A673 (cell line): ENCODE results near the gene KCNK16. TPM values are rescaled to one million over a fixed set of nuclear protein-coding genes. Genes with fewer than 3 reads are reported as not detected.

Experiments
- BruUV-seq: library from RNA; stranded (reverse); fragments of 400-500 nt; replicated peaks from 2 replicates; lab custom pipeline; 2021; lab: Mats Ljungman, UMichigan
- CTCF ChIA-PET: fragments of 300-600 bp; sonication (Branson Sonifier 250); formaldehyde crosslinking; loops from one replicate; lab custom pipeline; 2022; ENCODE audit warnings: antibody characterized with exemption; lab: Charles Lee
- POLR2A ChIA-PET: fragments of 300-600 bp; sonication (Branson Sonifier 250); formaldehyde crosslinking; loops from one replicate; lab custom pipeline; 2022; ENCODE audit warnings: antibody characterized with exemption; ENCODE audit not compliant: low non-redundant PET; lab: Charles Lee
- DNase-seq: peaks from one replicate; pipeline ENCODE4 v3.0.0-alpha.2; 2015; ENCODE audit warnings: low spot score
- H3K27ac ChIP-seq: fragments of 200-600 bp; sonication (generic); 2 replicates; pipeline ENCODE4 v1.5.1; 2016; ENCODE audit warnings: mixed run types, low read depth, mild to moderate bottlenecking, mixed read lengths, antibody characterized with exemption, low read length; ENCODE audit not compliant: poor library complexity, severe bottlenecking
- H3K27me3 ChIP-seq: fragments of 200-600 bp; sonication (generic); replicated peaks from 2 replicates; pipeline ENCODE4 v1.6.1; 2017; ENCODE audit warnings: mixed run types, low read depth, mild to moderate bottlenecking, mixed read lengths, antibody characterized with exemption, low read length; ENCODE audit not compliant: insufficient read depth, poor library complexity
- H3K36me3 ChIP-seq: fragments of 200-600 bp; sonication (generic); 2 replicates; pipeline ENCODE4 v1.6.1; 2016; ENCODE audit warnings: mixed run types, mild to moderate bottlenecking, mixed read lengths, antibody characterized with exemption, low read length; ENCODE audit not compliant: insufficient read depth, poor library complexity, severe bottlenecking
- H3K4me1 ChIP-seq: fragments of 200-600 bp; sonication (generic); 2 replicates; pipeline ENCODE4 v1.6.1; 2017; ENCODE audit warnings: mixed run types, mild to moderate bottlenecking, mixed read lengths, antibody characterized with exemption, low read length; ENCODE audit not compliant: insufficient read depth, poor library complexity, severe bottlenecking
- H3K4me3 ChIP-seq: fragments of 200-600 bp; sonication (generic); 2 replicates; pipeline ENCODE4 v1.5.1; 2016; ENCODE audit warnings: low read depth, mixed run types, mild to moderate bottlenecking, mixed read lengths, low read length; ENCODE audit not compliant: poor library complexity, severe bottlenecking
- H3K9me3 ChIP-seq: fragments of 200-600 bp; sonication (generic); 2 replicates; pipeline ENCODE4 v1.6.1; 2016; ENCODE audit warnings: mixed run types, low read depth, mild to moderate bottlenecking, mixed read lengths, antibody characterized with exemption, low read length; ENCODE audit not compliant: poor library complexity, severe bottlenecking
- EZH2 ChIP-seq: fragments of 200-600 bp; sonication (generic); IDR thresholded peaks from 2 replicates; pipeline ENCODE4 v1.6.1; 2017; ENCODE audit warnings: borderline replicate concordance, low read depth, mild to moderate bottlenecking, mixed read lengths, antibody characterized with exemption, low read length; ENCODE audit not compliant: poor library complexity, severe bottlenecking
- intact Hi-C: fragments of 100-400 bp; cut with micrococcal nuclease; formaldehyde crosslinking; loops from one replicate; pipeline ENCODE4 v1.10.0; 2022; ENCODE audit not compliant: unreplicated experiment
- total RNA-seq: library from RNA; stranded (reverse); gene quantifications from 2 replicates; pipeline ENCODE4 v1.2.3, GENCODE V29; 2021
- TF ChIP-seq, protein P1 (sequence below): fragments of 300-800, 200-600 bp; sonication (generic); conservative IDR thresholded peaks from 2 replicates; pipeline ENCODE4 v1.5.1; 2017; ENCODE audit warnings: low read depth, mild to moderate bottlenecking, antibody characterized with exemption, low read length, moderate library complexity, mixed read lengths

The KCNK16 gene
- total RNA-seq, 1 experiment from 2014 or later = not detected

DNA sequence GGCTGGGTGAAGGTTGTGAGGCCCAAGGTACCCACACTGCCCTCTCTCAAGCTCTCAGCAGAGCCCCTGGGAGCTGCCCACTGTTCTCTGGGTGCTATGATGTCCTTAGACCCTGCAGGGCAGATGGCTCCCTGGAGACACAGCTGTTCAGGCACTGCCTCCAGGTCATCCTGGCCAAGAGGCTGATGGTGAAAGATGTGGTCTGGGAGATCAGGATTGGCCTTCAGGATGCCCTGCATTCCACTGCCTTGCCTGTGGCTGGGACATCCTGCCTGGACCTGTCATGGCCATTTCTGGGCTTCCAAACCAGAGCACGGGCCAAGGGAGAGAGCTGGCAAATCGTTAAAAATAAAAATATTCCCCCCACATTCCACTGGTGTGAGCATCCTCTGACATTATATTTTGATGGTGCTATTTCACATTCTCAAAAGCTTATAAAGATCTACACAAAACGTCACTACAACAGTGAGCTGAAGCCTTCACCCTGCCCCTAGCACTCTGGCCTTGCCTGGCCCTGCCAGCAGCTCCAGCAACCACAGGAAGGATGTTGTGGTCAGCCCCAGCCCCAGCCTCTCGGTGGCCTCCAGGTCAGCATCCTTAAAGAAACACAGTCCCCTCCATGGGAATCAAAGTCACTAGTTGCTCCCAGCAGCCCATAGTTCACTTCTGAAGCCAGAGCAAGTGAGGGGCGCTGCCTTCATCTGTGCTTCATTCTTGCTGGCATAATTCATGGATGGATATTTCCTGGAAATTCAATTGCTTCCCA, 13.5 kb upstream of the KCNK16 start:
- ChIA-PET CTCF (no interaction called here), POLR2A (no interaction called here)
- no peak for DNase-seq
- peaks cover 12% of the 10 kb centered on the region for H3K27me3 ChIP-seq
- no peaks in the 10 kb centered on the region for H3K36me3 ChIP-seq
- no peaks in the 10 kb centered on the region for H3K9me3 ChIP-seq
- H3K27ac ChIP-seq = no peak overlapping the region
- intact Hi-C loops = no loop called here
- BruUV-seq = no TSS peak
- TF ChIP-seq, protein P1, sequence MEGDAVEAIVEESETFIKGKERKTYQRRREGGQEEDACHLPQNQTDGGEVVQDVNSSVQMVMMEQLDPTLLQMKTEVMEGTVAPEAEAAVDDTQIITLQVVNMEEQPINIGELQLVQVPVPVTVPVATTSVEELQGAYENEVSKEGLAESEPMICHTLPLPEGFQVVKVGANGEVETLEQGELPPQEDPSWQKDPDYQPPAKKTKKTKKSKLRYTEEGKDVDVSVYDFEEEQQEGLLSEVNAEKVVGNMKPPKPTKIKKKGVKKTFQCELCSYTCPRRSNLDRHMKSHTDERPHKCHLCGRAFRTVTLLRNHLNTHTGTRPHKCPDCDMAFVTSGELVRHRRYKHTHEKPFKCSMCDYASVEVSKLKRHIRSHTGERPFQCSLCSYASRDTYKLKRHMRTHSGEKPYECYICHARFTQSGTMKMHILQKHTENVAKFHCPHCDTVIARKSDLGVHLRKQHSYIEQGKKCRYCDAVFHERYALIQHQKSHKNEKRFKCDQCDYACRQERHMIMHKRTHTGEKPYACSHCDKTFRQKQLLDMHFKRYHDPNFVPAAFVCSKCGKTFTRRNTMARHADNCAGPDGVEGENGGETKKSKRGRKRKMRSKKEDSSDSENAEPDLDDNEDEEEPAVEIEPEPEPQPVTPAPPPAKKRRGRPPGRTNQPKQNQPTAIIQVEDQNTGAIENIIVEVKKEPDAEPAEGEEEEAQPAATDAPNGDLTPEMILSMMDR = no peak
- TF ChIP-seq EZH2 = no peak
- H3K4me1 ChIP-seq = no peaks in the 10 kb centered on the region
- H3K4me3 ChIP-seq = no peak overlapping the region

DNA sequence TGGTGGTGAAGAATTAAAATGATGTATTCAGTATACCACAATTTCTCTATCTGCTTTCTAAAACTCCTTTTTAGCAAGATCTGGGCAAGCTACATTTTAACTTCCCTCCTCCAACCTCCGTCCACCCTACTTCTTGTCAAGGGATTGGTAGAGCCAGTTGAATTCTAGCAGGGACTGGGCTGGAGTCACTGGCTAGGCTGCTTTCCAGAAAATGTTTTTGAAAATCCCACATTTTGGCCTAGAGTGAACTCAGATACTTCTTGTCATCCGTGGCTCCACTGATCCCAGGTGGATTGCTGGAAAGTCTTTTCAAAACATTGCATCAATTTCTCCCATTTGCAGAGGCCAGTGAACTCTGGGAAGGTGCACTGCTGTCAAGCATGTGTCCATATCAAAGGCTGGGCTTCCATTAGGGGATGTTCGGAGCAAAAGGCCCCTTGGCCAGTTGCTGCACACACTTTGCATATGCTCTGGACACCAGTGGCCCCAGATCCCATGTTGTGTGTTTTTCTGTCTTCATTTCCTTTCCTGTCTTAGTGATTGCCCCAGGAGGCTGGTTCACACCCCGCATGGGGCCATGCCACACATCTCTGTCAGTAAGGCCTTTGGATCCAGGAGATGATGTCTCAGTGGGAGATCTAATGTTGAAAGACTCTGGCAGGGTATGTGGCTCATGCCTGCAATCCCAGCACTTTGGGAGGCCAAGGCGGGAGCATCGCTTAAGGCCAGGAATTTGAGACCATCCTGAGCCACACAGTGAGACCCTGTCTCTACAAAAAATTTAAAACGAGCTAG, 11.3 kb upstream of the KCNK16 start:
- H3K9me3 ChIP-seq = no peaks in the 10 kb centered on the region
- no peaks in the 10 kb centered on the region for H3K36me3 ChIP-seq
- intact Hi-C loops = no loop called here
- POLR2A ChIA-PET = no interaction called here
- H3K4me1 ChIP-seq = no peaks in the 10 kb centered on the region
- no peak overlapping the region for H3K27ac ChIP-seq
- BruUV-seq = no TSS peak
- CTCF ChIA-PET = no interaction called here
- H3K4me3 ChIP-seq = no peak overlapping the region
- no peak for DNase-seq
- TF ChIP-seq, protein P1 = no peak
- TF ChIP-seq EZH2 = no peak
- H3K27me3 ChIP-seq = peaks cover 12% of the 10 kb centered on the region

DNA sequence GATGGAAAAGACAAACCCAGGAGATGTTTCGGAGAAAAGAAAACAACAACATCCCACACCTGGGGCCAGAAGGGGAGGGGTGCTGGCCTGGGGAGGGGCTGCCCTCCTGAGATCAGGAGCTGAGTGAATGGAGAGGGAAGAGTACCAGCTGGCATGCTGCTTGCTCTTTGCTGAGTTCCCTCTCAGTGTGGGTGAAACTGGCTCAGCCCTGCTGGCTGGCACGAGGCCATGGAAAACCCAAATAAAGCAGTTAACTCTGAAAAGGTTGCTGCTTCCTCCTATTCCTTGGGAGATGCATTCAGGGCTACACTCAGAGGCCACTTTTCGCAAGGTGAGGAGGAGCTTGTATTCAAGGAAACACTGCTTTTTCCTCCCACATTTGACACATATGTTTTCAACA, 8.0 kb upstream of the KCNK16 start:
- Histone ChIP-seq H3K36me3 (no peaks in the 10 kb centered on the region), H3K4me1 (no peaks in the 10 kb centered on the region), H3K9me3 (no peaks in the 10 kb centered on the region), H3K4me3 (no peak overlapping the region), H3K27ac (no peak overlapping the region), H3K27me3 (peaks cover 22% of the 10 kb centered on the region)
- BruUV-seq = no TSS peak
- POLR2A ChIA-PET = interaction anchor here (0.6 kb wide), 1 partner anchor 483 kb away, joined by 3 read pairs; no protein-coding TSS in a partner anchor
- CTCF ChIA-PET = no interaction called here
- intact Hi-C loops = no loop called here
- no peak for TF ChIP-seq EZH2
- TF ChIP-seq, protein P1 = no peak
- DNase-seq = no peak
